Stomach (tissue), 4 donors: ENCODE measurements around the gene ST6GALNAC3.

Experiments
- CTCF ChIP-seq, 7 experiments: fragments of 450-650 bp in 4 of 7; fragments of 200-600 bp in 3 of 7; sonication (generic) in 3 of 7; IDR thresholded peaks; one replicate each; pipeline ENCODE4 v1.5.1; 2016 to 2019; ENCODE audit warnings: antibody characterized with exemption in 7 of 7, control low read depth in 2 of 7, mild to moderate bottlenecking in 1 of 7
- POLR2A ChIP-seq, 4 donors: fragments of 450-650 bp; IDR thresholded peaks; one replicate each; pipeline ENCODE4 v1.6.1; 2016; ENCODE audit warnings: antibody characterized with exemption in 4 of 4, control low read depth in 2 of 4, mild to moderate bottlenecking in 1 of 4, moderate library complexity in 1 of 4
- POLR2AphosphoS5 ChIP-seq, 3 donors: sonication (generic); formaldehyde crosslinking; IDR thresholded peaks; one replicate each; pipeline ENCODE4 v1.6.1; 2016; ENCODE audit warnings: antibody characterized with exemption in 3 of 3

GRCh38 chr1:76066394-76066793 lies 8.2 kb upstream of the ST6GALNAC3 start:
- TF ChIP-seq CTCF (IDR thresholded peaks at IDR 0.05) (no peak), POLR2A (IDR thresholded peaks at IDR 0.05) (no peak), POLR2AphosphoS5 (IDR thresholded peaks at IDR 0.05) (no peak)
